Mesenchymal stem cell (in vitro differentiated cells and primary cell): ENCODE data around the gene BTBD7.
A peak's percentile ranks its signal among the peaks of the same experiment; 100 is the strongest.

Experiments
- DNase-seq: peaks from one replicate; pipeline ENCODE4 v3.0.0-alpha.2; 2013
- H2AFZ ChIP-seq: one replicate; pipeline ENCODE4 v1.6.1; 2013; ENCODE audit warnings: low read depth, mild to moderate bottlenecking, control low read depth, inconsistent platforms, low read length, moderate library complexity
- H2AK5ac ChIP-seq: 2 replicates; pipeline ENCODE4 v1.6.1; 2013; ENCODE audit warnings: low read length, moderate library complexity, mild to moderate bottlenecking, inconsistent platforms; ENCODE audit not compliant: severe bottlenecking
- H2BK120ac ChIP-seq: one replicate; pipeline ENCODE4 v1.6.1; 2013; ENCODE audit warnings: low read depth, mild to moderate bottlenecking, inconsistent platforms, low read length, moderate library complexity
- H2BK12ac ChIP-seq, 2 experiments: one replicate each; pipeline ENCODE4 v1.6.1; 2013; ENCODE audit warnings: inconsistent platforms in 2 of 2, low read length in 2 of 2, mild to moderate bottlenecking in 2 of 2, moderate library complexity in 2 of 2, control low read depth in 1 of 2
- H2BK15ac ChIP-seq: one replicate; pipeline ENCODE4 v1.6.1; 2013; ENCODE audit warnings: mild to moderate bottlenecking, low read depth, inconsistent platforms; ENCODE audit not compliant: poor library complexity, severe bottlenecking
- H2BK5ac ChIP-seq: 2 replicates; pipeline ENCODE4 v1.6.1; 2013; ENCODE audit warnings: low read depth, mild to moderate bottlenecking, low read length, control low read depth, inconsistent platforms; ENCODE audit not compliant: poor library complexity, severe bottlenecking
- H3K14ac ChIP-seq, 2 experiments: one replicate each; pipeline ENCODE4 v1.6.1; 2013; ENCODE audit warnings: inconsistent platforms in 2 of 2, low read length in 2 of 2, control low read depth in 1 of 2, mild to moderate bottlenecking in 1 of 2, moderate library complexity in 1 of 2
- H3K18ac ChIP-seq, 2 experiments: one replicate each; pipeline ENCODE4 v1.6.1; 2013; ENCODE audit warnings: inconsistent platforms in 2 of 2, low read length in 2 of 2, control low read depth in 1 of 2, low read depth in 1 of 2, mild to moderate bottlenecking in 1 of 2
- H3K23ac ChIP-seq, 2 experiments: one replicate each; pipeline ENCODE4 v1.6.1; 2013; ENCODE audit warnings: inconsistent platforms in 2 of 2, low read length in 2 of 2, mild to moderate bottlenecking in 2 of 2, moderate library complexity in 2 of 2, control low read depth in 1 of 2
- H3K27ac ChIP-seq: 2 replicates; pipeline ENCODE4 v1.5.1; 2013; ENCODE audit warnings: mild to moderate bottlenecking, moderate library complexity, low read length, control low read depth, inconsistent platforms; ENCODE audit not compliant: poor library complexity, severe bottlenecking
- H3K27me3 ChIP-seq, 2 experiments: 2 replicates each; pipeline versions ENCODE4 v1.6.1 to v1.7.0; 2013; ENCODE audit warnings: low read length in 2 of 2, mild to moderate bottlenecking in 2 of 2, moderate library complexity in 2 of 2, control low read depth in 1 of 2, inconsistent platforms in 1 of 2; ENCODE audit not compliant: control insufficient read depth in 1 of 2, insufficient read depth in 1 of 2
- H3K36me3 ChIP-seq, 2 experiments: 2 replicates each; pipeline versions ENCODE4 v1.6.1 to v1.7.0; 2013; ENCODE audit warnings: low read length in 2 of 2, control low read depth in 1 of 2, inconsistent platforms in 1 of 2, low read depth in 1 of 2, mild to moderate bottlenecking in 1 of 2; ENCODE audit not compliant: insufficient read depth in 2 of 2, control insufficient read depth in 1 of 2
- H3K4ac ChIP-seq, 2 experiments: one replicate each; pipeline ENCODE4 v1.6.1; 2013; ENCODE audit warnings: inconsistent platforms in 2 of 2, low read length in 2 of 2, mild to moderate bottlenecking in 2 of 2, moderate library complexity in 2 of 2, control low read depth in 1 of 2, low read depth in 1 of 2
- H3K4me1 ChIP-seq: 2 replicates; pipeline ENCODE4 v1.6.1; 2013; ENCODE audit warnings: low read depth, low read length, control low read depth; ENCODE audit not compliant: control insufficient read depth, insufficient read depth
- H3K4me2 ChIP-seq: 2 replicates; pipeline ENCODE4 v1.6.1; 2013; ENCODE audit warnings: low read length, mild to moderate bottlenecking, inconsistent platforms; ENCODE audit not compliant: poor library complexity, severe bottlenecking
- H3K4me3 ChIP-seq, 2 experiments: 2 replicates each; pipeline versions ENCODE4 v1.5.1 to v1.7.0; 2013; ENCODE audit warnings: low read length in 2 of 2, mild to moderate bottlenecking in 2 of 2, control low read depth in 1 of 2, low read depth in 1 of 2; ENCODE audit not compliant: insufficient read depth in 1 of 2
- H3K79me1 ChIP-seq: replicated peaks from 2 replicates; pipeline ENCODE4 v1.6.1; 2013; ENCODE audit warnings: mild to moderate bottlenecking, control low read depth, low read length, inconsistent platforms; ENCODE audit not compliant: poor library complexity, severe bottlenecking
- H3K9ac ChIP-seq: 2 replicates; pipeline ENCODE4 v1.7.0; 2013; ENCODE audit warnings: mild to moderate bottlenecking, low read length, moderate library complexity
- H3K9me3 ChIP-seq: 2 replicates; pipeline ENCODE4 v1.7.0; 2013; ENCODE audit warnings: mild to moderate bottlenecking, low read length; ENCODE audit not compliant: control insufficient read depth
- H4K8ac ChIP-seq: one replicate; pipeline ENCODE4 v1.6.1; 2013; ENCODE audit warnings: inconsistent platforms, mild to moderate bottlenecking, low read length, moderate library complexity
- H4K91ac ChIP-seq: one replicate; pipeline ENCODE4 v1.6.1; 2013; ENCODE audit warnings: mild to moderate bottlenecking, low read length, inconsistent platforms
- WGBS: methylation state at CpG from one replicate; pipeline ENCODE4 v1.1.7; 2013; ENCODE audit warnings: mixed read lengths; 5-methylcytosine and 5-hydroxymethylcytosine counted together

BTBD7 gene

DNA sequence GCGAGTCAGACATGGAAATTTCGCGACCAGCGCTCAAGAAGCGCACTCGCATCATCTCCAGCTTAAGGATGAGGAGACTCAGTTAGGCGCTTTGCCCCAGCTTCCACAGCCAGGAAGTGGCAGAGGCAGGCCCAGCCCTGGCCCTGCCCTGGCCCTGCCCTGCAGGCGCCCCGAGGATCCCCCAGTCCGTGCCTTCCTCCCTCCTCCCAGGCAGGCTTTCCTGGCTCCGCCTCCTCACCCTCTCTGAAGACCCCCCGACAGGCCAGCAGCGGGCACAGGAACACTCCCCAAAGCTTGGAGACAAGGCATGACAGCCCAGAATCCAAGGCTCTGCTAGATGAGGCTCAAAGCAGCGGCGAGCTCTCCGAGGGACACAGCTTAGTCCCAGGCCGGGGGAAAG is 100.7 kb downstream of the BTBD7 start:
- H3K4me3 ChIP-seq = peak overlapping the region in 1 of 2 experiments; percentile 85
- H2BK12ac ChIP-seq = no peak overlapping the region
- H3K9me3 ChIP-seq = no peaks in the 10 kb centered on the region
- peaks cover 6% of the 10 kb centered on the region for H3K4me1 ChIP-seq
- WGBS = 95% methylated on average over 17 of the region's 17 CpGs
- H4K91ac ChIP-seq = no peak overlapping the region
- H2AK5ac ChIP-seq = no peak overlapping the region
- no peak overlapping the region for H3K18ac ChIP-seq
- no peak overlapping the region for H2BK5ac ChIP-seq
- H3K36me3 ChIP-seq = peaks cover 17 to 19% of the 10 kb centered on the region in 2 experiments
- no peak for DNase-seq
- no peak overlapping the region for H3K23ac ChIP-seq
- H3K4me2 ChIP-seq = no peak overlapping the region
- H3K9ac ChIP-seq = peak overlapping the region; percentile 86
- no peaks in the 10 kb centered on the region for H3K27me3 ChIP-seq
- H3K14ac ChIP-seq = no peak overlapping the region
- no peak overlapping the region for H3K4ac ChIP-seq
- no peak overlapping the region for H2BK120ac ChIP-seq
- H2AFZ ChIP-seq = no peak overlapping the region
- H3K79me1 ChIP-seq = peaks cover 5% of the 10 kb centered on the region
- no peak overlapping the region for H3K27ac ChIP-seq
- no peak overlapping the region for H2BK15ac ChIP-seq
- no peak overlapping the region for H4K8ac ChIP-seq

DNA sequence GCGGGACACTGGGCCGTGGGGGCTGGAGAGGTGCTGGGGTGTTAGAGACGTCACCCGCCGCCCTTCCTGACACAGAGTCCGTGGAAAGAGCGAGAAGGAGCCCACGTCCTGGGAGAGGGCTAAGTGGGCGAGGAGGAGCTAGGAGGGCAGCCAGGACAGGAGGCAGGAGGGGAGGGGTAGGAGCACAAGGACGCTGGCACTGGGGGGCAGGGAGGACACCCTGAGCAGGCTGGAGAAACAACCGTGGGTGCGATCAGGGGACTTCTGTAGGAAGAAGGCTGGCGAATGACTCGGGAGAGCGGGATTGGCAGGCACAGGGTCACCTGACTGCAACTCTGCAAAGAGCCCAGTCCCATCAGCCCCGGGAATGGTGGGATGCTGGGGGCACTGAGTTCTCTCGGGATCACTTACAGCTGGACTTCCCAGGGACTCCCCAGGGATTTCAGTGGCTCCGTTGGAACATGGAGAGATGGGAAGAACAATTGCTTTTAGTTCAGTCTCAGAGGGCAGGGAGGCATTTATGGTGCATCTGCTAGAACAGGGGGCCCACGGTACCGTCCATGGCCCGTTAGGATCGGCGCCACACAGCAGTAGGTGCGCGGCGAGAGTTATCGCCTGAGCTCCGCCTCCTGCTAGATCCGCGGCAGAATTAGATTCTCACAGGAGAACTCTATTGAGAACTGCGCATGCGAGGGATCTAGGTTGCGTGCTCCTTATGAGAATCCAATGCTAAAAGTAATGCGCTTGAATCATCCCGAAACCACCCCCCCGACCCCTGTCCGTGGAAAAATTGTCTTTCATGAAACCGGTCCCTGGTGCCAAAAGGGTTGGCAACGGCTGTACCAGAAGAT is 101.5 kb downstream of the BTBD7 start:
- no peak overlapping the region for H3K23ac ChIP-seq
- 92% methylated on average over 39 of the region's 39 CpGs for WGBS
- no peaks in the 10 kb centered on the region for H3K9me3 ChIP-seq
- H2BK15ac ChIP-seq = no peak overlapping the region
- no peak overlapping the region for H2BK5ac ChIP-seq
- peaks cover 23% of the 10 kb centered on the region in 2 experiments for H3K36me3 ChIP-seq
- peak overlapping the region; percentile 86 for H3K9ac ChIP-seq
- H3K14ac ChIP-seq = no peak overlapping the region
- no peak overlapping the region for H2AK5ac ChIP-seq
- DNase-seq = no peak
- H4K91ac ChIP-seq = no peak overlapping the region
- H2BK120ac ChIP-seq = no peak overlapping the region
- H2BK12ac ChIP-seq = no peak overlapping the region
- no peak overlapping the region for H2AFZ ChIP-seq
- peaks cover 4% of the 10 kb centered on the region for H3K79me1 ChIP-seq
- H3K4ac ChIP-seq = no peak overlapping the region
- H3K4me2 ChIP-seq = no peak overlapping the region
- H4K8ac ChIP-seq = peak overlapping the region; percentile 2
- no peak overlapping the region for H3K27ac ChIP-seq
- H3K4me3 ChIP-seq = peak overlapping the region in 1 of 2 experiments; percentile 85
- H3K18ac ChIP-seq = no peak overlapping the region
- H3K27me3 ChIP-seq = no peaks in the 10 kb centered on the region
- peaks cover 7% of the 10 kb centered on the region for H3K4me1 ChIP-seq

DNA sequence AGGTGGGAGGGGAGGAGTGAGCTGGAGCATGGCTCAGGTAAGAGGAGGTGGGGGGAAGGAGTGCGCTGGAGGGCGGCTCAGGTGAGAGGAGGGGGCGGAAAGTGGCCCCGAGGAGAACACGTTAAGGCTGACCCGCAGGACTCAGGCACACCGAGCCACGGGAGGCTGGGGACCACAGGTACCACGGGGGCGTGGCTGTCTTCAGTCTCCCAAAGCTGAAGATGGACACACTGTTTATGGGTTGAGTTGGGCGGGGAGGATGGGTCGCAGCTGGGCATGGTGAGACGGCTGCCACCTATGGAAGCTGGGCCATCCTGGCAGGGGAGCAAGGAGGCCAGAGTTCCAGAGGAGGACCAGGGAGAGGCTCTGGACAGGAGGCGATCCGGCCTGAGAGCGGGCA is 102.3 kb downstream of the BTBD7 start:
- Histone ChIP-seq H3K18ac (no peak overlapping the region), H3K79me1 (peaks cover 3% of the 10 kb centered on the region), H3K4me1 (peaks cover 7% of the 10 kb centered on the region), H3K14ac (peak overlapping the region in 1 of 2 experiments; percentile 68), H4K8ac (no peak overlapping the region), H3K27me3 (no peaks in the 10 kb centered on the region), H2BK15ac (no peak overlapping the region), H2AFZ (no peak overlapping the region), H4K91ac (no peak overlapping the region), H2AK5ac (no peak overlapping the region), H3K27ac (no peak overlapping the region), H3K9ac (no peak overlapping the region), H3K36me3 (peaks cover 23 to 31% of the 10 kb centered on the region in 2 experiments), H2BK5ac (no peak overlapping the region), H3K23ac (no peak overlapping the region), H3K4me3 (no peak overlapping the region), H2BK12ac (no peak overlapping the region), H3K4me2 (no peak overlapping the region), H2BK120ac (no peak overlapping the region), H3K4ac (no peak overlapping the region), H3K9me3 (no peaks in the 10 kb centered on the region)
- DNase-seq = no peak
- WGBS = 97% methylated on average over 16 of the region's 16 CpGs

DNA sequence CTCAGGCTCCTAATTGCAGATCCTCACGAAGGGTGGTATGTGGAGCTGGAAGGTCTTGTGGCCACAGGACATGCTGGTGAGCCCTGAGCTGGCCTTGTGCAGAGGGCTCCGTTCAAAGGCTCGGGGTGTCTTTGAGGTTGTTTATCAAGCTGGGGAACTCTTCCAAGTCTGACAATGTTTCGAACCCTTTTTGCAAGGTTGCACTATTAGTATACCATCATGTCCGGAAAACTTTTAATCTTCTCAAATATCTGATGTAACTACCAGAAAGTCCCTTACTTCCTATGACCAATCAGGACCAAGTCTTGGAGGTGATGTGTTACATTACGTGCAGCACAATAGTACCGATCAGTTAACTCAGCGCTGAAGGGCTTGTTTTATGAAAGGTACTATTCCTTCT is 104.3 kb downstream of the BTBD7 start:
- H2AK5ac ChIP-seq = no peak overlapping the region

More for the DNA sequence above, 104.3 kb downstream of the BTBD7 start:
- H3K4me3 ChIP-seq = no peak overlapping the region
- no peak for DNase-seq
- no peak overlapping the region for H3K4me2 ChIP-seq
- no peak overlapping the region for H3K18ac ChIP-seq
- no peak overlapping the region for H3K27ac ChIP-seq
- H2AFZ ChIP-seq = no peak overlapping the region
- H4K91ac ChIP-seq = no peak overlapping the region
- H2BK15ac ChIP-seq = no peak overlapping the region
- no peak overlapping the region for H2BK120ac ChIP-seq
- no peak overlapping the region for H2BK12ac ChIP-seq
- 100% methylated on average over 5 of the region's 8 CpGs for WGBS
- H3K14ac ChIP-seq = no peak overlapping the region
- H3K9ac ChIP-seq = no peak overlapping the region
- H3K23ac ChIP-seq = no peak overlapping the region
- H3K79me1 ChIP-seq = no peaks in the 10 kb centered on the region
- no peak overlapping the region for H2BK5ac ChIP-seq
- peaks cover 28 to 40% of the 10 kb centered on the region in 2 experiments for H3K36me3 ChIP-seq
- H3K9me3 ChIP-seq = no peaks in the 10 kb centered on the region
- no peak overlapping the region for H3K4ac ChIP-seq
- no peaks in the 10 kb centered on the region for H3K27me3 ChIP-seq
- H3K4me1 ChIP-seq = peaks cover 2% of the 10 kb centered on the region
- H4K8ac ChIP-seq = no peak overlapping the region
